B cell (primary cell): ENCODE measurements around the gene ARHGAP25. TPM values are rescaled to one million over a fixed set of nuclear protein-coding genes. Genes with fewer than 3 reads are reported as not detected.

ENCODE experiments used
- ATAC-seq: fragments of 200-7000 bp; cut with Tn5 transposase; one replicate; pipeline ENCODE4 v1.10.0; 2021; ENCODE audit warnings: low read depth, mild to moderate bottlenecking, moderate number of reproducible peaks, moderate library complexity
- CTCF ChIA-PET: fragments of 350-600 bp; sonication (Branson Sonifier 250); formaldehyde crosslinking; loops from one replicate; lab custom pipeline; 2021; ENCODE audit warnings: antibody characterized with exemption, inconsistent platforms; lab: Charles Lee
- POLR2A ChIA-PET: fragments of 350-600 bp; sonication (Branson Sonifier 250); formaldehyde crosslinking; loops from one replicate; lab custom pipeline; 2021; ENCODE audit warnings: antibody characterized with exemption; lab: Charles Lee
- DNase-seq: peaks from one replicate; pipeline ENCODE4 v3.0.0; 2013
- H2AFZ ChIP-seq: 2 replicates; pipeline ENCODE4 v1.6.1; 2012; ENCODE audit warnings: mild to moderate bottlenecking, low read depth, low read length; ENCODE audit not compliant: insufficient read depth, poor library complexity, severe bottlenecking
- H3K27ac ChIP-seq, 2 donors: 1 replicate in 1 of 2; 2 replicates in 1 of 2; pipeline ENCODE4 v1.5.1; 2012 to 2013; ENCODE audit warnings: low read length in 2 of 2, mild to moderate bottlenecking in 2 of 2, moderate library complexity in 1 of 2
- H3K27me3 ChIP-seq, 4 experiments: fragments of 200-600 bp in 1 of 4; sonication (generic) in 1 of 4; replicated peaks in 1 of 4; 1 replicate in 2 of 4; 2 replicates in 2 of 4; pipeline versions ENCODE4 v1.6.1 to v1.7.0; 2013 to 2016; ENCODE audit warnings: low read length in 3 of 4, mild to moderate bottlenecking in 2 of 4, mixed read lengths in 1 of 4, moderate library complexity in 1 of 4; ENCODE audit not compliant: insufficient read depth in 4 of 4, control insufficient read depth in 3 of 4; ENCODE audit errors: control extremely low read depth in 1 of 4
- H3K36me3 ChIP-seq, 2 experiments: replicated peaks in 1 of 2; 1 replicate in 1 of 2; 2 replicates in 1 of 2; pipeline versions ENCODE4 v1.6.1 to v1.7.1; 2013; ENCODE audit warnings: low read length in 1 of 2; ENCODE audit not compliant: insufficient read depth in 2 of 2, control insufficient read depth in 1 of 2; ENCODE audit errors: control extremely low read depth in 1 of 2, extremely low read depth in 1 of 2
- H3K4me1 ChIP-seq, 2 donors: fragments of 200-600 bp in 1 of 2; sonication (generic) in 1 of 2; 1 replicate in 1 of 2; 2 replicates in 1 of 2; pipeline versions ENCODE4 v1.5.1 to v1.6.1; 2013 to 2017; ENCODE audit warnings: low read length in 2 of 2; ENCODE audit not compliant: control insufficient read depth in 2 of 2, insufficient read depth in 2 of 2
- H3K4me2 ChIP-seq: replicated peaks from 2 replicates; pipeline ENCODE3; 2012; ENCODE audit warnings: mild to moderate bottlenecking, low read depth, low read length; ENCODE audit not compliant: poor library complexity, severe bottlenecking
- H3K4me3 ChIP-seq, 5 experiments: fragments of 200-600 bp in 1 of 5; sonication (generic) in 1 of 5; 1 replicate in 3 of 5; 2 replicates in 2 of 5; pipeline versions ENCODE4 v1.5.1 to v1.7.0; 2011 to 2016; ENCODE audit warnings: low read length in 4 of 5, mild to moderate bottlenecking in 4 of 5, low read depth in 2 of 5, control low read depth in 1 of 5, moderate library complexity in 1 of 5; ENCODE audit not compliant: insufficient read depth in 1 of 5; ENCODE audit errors: control extremely low read depth in 1 of 5, extremely low read depth in 1 of 5
- H3K79me2 ChIP-seq: fragments of 200-600 bp; sonication (generic); one replicate; pipeline ENCODE4 v1.6.0; 2016; ENCODE audit warnings: low read length; ENCODE audit not compliant: control insufficient read depth, insufficient read depth
- H3K9ac ChIP-seq: fragments of 200-600 bp; sonication (generic); 2 replicates; pipeline ENCODE4 v1.6.1; 2017; ENCODE audit warnings: mild to moderate bottlenecking, low read length, moderate library complexity
- H3K9me3 ChIP-seq, 3 donors: one replicate each; pipeline versions ENCODE4 v1.6.1 to v1.7.1; 2013; ENCODE audit warnings: low read length in 2 of 3; ENCODE audit not compliant: control insufficient read depth in 2 of 3, insufficient read depth in 1 of 3; ENCODE audit errors: control extremely low read depth in 1 of 3
- H4K20me1 ChIP-seq: 2 replicates; pipeline ENCODE4 v1.6.0; 2012; ENCODE audit warnings: mild to moderate bottlenecking, low read length; ENCODE audit not compliant: insufficient read depth, control insufficient read depth, poor library complexity, severe bottlenecking
- H3K27ac Mint-ChIP-seq: one replicate; pipeline ENCODE4 v1.8.0; 2021; ENCODE audit warnings: mixed read lengths
- H3K27me3 Mint-ChIP-seq: one replicate; pipeline ENCODE4 v1.8.0; 2021; ENCODE audit warnings: mixed read lengths
- H3K4me1 Mint-ChIP-seq: one replicate; pipeline ENCODE4 v1.8.0; 2021; ENCODE audit warnings: mixed read lengths
- H3K4me3 Mint-ChIP-seq: one replicate; pipeline ENCODE4 v1.8.0; 2021; ENCODE audit warnings: mixed read lengths
- H3K9me3 Mint-ChIP-seq: one replicate; pipeline ENCODE4 v1.8.0; 2022; ENCODE audit warnings: mixed read lengths; ENCODE audit not compliant: insufficient read depth
- EZH2 ChIP-seq: IDR thresholded peaks from 2 replicates; pipeline ENCODE4 v1.6.1; 2012; ENCODE audit warnings: borderline replicate concordance, low read depth, mild to moderate bottlenecking, moderate library complexity, low read length; ENCODE audit not compliant: insufficient read depth, poor library complexity, severe bottlenecking
- WGBS: methylation state at CpG from one replicate; pipeline ENCODE4 v1.1.5; 2013; ENCODE audit warnings: missing lambda C conversion rate; ENCODE audit not compliant: insufficient coverage; 5-methylcytosine and 5-hydroxymethylcytosine counted together
- intact Hi-C: fragments of 100-400 bp; cut with micrococcal nuclease; formaldehyde crosslinking; loops from one replicate; pipeline ENCODE4 v1.10.0; 2022
- polyA plus RNA-seq: library from polyadenylated mRNA; depleted of rRNA; stranded (reverse); fragments of >200 nt; gene quantifications from 2 replicates; pipeline ENCODE4 v1.2.3, GENCODE V29; 2012
- total RNA-seq, 2 donors: library from RNA; stranded (reverse); fragments of 120-200 nt in 1 of 2; gene quantifications; 1 replicate in 1 of 2; 2 replicates in 1 of 2; pipeline versions ENCODE4 v1.2.3 to v1.2.4, GENCODE V29; 2013 to 2022
- TF ChIP-seq, protein P1 (sequence below): fragments of 200-600 bp; IDR thresholded peaks from one replicate; pipeline ENCODE4 v1.8.0; 2022; ENCODE audit warnings: antibody characterized with exemption, mild to moderate bottlenecking

The ARHGAP25 gene
- total and polyA plus RNA-seq, 2 donors (not counting 1 experiment from before 2014, with no cell fraction given), result 97.9 to 207 TPM

DNA sequence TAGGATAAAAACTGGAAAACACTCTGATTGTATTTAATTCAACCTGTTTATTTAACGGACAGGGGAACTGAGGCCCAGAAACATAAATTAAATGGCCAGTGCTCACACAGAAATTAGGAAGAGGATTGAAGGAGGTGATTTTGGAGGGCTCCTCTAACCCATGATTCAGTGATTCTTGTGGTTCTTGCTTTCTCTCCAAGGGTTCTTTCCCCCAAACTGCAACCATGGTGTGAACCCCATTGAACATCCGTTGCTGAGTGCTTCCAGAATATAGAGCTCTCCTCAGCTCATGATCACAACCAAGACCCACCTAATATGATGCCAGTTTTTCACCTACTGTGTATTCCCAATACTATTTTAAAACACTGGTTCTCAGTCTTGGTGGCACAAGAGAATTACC, 95.1 kb downstream of the ARHGAP25 start:
- H3K27me3 ChIP-seq, result no peaks in the 10 kb centered on the region
- peak overlapping the region in 1 of 2 donors; percentile 44 for H3K27ac ChIP-seq
- Mint-ChIP-seq H3K4me3 (no peak overlapping the region), H3K4me1 (peaks cover 71% of the 10 kb centered on the region), H3K27ac (peak overlapping the region; percentile 83), H3K27me3 (no peaks in the 10 kb centered on the region), H3K9me3 (no peaks in the 10 kb centered on the region)
- TF ChIP-seq, protein P1, sequence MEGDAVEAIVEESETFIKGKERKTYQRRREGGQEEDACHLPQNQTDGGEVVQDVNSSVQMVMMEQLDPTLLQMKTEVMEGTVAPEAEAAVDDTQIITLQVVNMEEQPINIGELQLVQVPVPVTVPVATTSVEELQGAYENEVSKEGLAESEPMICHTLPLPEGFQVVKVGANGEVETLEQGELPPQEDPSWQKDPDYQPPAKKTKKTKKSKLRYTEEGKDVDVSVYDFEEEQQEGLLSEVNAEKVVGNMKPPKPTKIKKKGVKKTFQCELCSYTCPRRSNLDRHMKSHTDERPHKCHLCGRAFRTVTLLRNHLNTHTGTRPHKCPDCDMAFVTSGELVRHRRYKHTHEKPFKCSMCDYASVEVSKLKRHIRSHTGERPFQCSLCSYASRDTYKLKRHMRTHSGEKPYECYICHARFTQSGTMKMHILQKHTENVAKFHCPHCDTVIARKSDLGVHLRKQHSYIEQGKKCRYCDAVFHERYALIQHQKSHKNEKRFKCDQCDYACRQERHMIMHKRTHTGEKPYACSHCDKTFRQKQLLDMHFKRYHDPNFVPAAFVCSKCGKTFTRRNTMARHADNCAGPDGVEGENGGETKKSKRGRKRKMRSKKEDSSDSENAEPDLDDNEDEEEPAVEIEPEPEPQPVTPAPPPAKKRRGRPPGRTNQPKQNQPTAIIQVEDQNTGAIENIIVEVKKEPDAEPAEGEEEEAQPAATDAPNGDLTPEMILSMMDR, result no peak
- no peak for TF ChIP-seq EZH2
- ChIA-PET POLR2A (no interaction called here), CTCF (interaction anchor here (0.6 to 2.6 kb wide), 11 partner anchors 9 to 406 kb away, joined by 3 to 11 read pairs (median 5); no protein-coding TSS in a partner anchor)
- H3K4me1 ChIP-seq, result peaks cover 46 to 53% of the 10 kb centered on the region in 2 donors
- DNase-seq (no peak), ATAC-seq (no peak)
- peak overlapping the region; percentile 22 for H3K9ac ChIP-seq
- 11% methylated on average over 1 of the region's 2 CpGs for WGBS
- no peaks in the 10 kb centered on the region for H3K9me3 ChIP-seq
- intact Hi-C loops, result no loop called here
- peaks cover 27% of the 10 kb centered on the region for H4K20me1 ChIP-seq
- no peak overlapping the region for H3K4me3 ChIP-seq
- peaks cover 12% of the 10 kb centered on the region for H3K79me2 ChIP-seq
- peaks cover 9 to 31% of the 10 kb centered on the region in 2 experiments for H3K36me3 ChIP-seq
- H2AFZ ChIP-seq, result no peak overlapping the region
- peak overlapping the region; percentile 55 for H3K4me2 ChIP-seq

DNA sequence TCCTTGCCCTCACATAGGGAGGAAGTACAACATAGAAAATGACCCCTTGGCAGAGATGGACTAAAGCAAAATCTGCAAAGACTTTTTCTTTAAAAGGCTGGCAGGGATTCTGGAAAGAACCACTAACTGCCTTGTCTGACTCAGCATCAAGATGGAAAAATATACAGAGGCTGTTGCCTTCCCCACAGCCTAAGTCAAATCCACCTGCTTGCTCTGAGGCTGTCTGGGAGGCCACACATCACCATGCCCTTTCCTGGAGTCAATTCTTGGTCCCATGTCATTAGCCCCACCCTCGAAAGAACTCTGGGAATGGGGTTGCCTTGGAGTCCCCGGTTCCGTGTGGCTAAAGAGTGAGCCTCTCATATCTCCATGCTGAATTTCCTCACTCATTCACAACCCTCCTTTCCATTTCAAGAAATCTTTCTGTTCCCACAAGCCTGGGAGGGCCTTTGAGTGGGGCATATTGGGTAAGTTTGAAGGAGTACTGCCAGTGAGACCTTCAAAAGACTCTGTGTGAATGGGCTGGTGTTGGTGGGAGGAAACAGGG, 97.1 kb downstream of the ARHGAP25 start:
- H3K79me2 ChIP-seq, result peaks cover 12% of the 10 kb centered on the region
- POLR2A ChIA-PET, result no interaction called here
- Mint-ChIP-seq H3K9me3 (no peaks in the 10 kb centered on the region), H3K4me3 (peak overlapping the region; percentile 70), H3K27ac (peak overlapping the region; percentile 91), H3K4me1 (peaks cover 80% of the 10 kb centered on the region), H3K27me3 (no peaks in the 10 kb centered on the region)
- peak overlapping the region; percentile 31 for H3K4me2 ChIP-seq
- peak overlapping the region; percentile 16 to 39 for H3K27ac ChIP-seq
- peaks cover 13% of the 10 kb centered on the region for H4K20me1 ChIP-seq
- H2AFZ ChIP-seq, result peak overlapping the region; percentile 35
- ATAC-seq (no peak), DNase-seq (no peak)
- no peak overlapping the region for H3K4me3 ChIP-seq
- H3K4me1 ChIP-seq, result peaks cover 66 to 71% of the 10 kb centered on the region in 2 donors
- H3K36me3 ChIP-seq, result peaks cover 2 to 11% of the 10 kb centered on the region in 2 experiments
- intact Hi-C loops, result loop anchor here (1.0 kb wide), 1 partner anchor 42 kb away; no protein-coding TSS in a partner anchor
- no peaks in the 10 kb centered on the region for H3K9me3 ChIP-seq
- 76% methylated on average over 2 of the region's 3 CpGs for WGBS
- TF ChIP-seq EZH2, result no peak
- TF ChIP-seq, protein P1, result no peak
- H3K27me3 ChIP-seq, result no peaks in the 10 kb centered on the region
- CTCF ChIA-PET, result interaction anchor here (1.7 to 8.8 kb wide), 2 partner anchors 78 to 94 kb away, joined by 5 to 140 read pairs; no protein-coding TSS in a partner anchor
- H3K9ac ChIP-seq, result no peak overlapping the region
